HPDE6-E6E7 (cell line): ENCODE measurements around the gene GPX8.

Experiments
- DNase-seq: peaks from one replicate; pipeline ENCODE4 v3.0.0; 2011; ENCODE audit warnings: missing footprints; ENCODE audit errors: extremely low spot score

The GPX8 gene

GRCh38 chr5:55172051-55172899 is 12.3 kb downstream of the GPX8 start:
- DNase-seq: peak; percentile 66

- peak; percentile 79 for DNase-seq
Observed at GRCh38 chr5:55172937-55173686, 13.1 kb downstream of the GPX8 start, which contains the start of gene CDC20B. Gene CDC20B, minus strand, starts transcription at chr5:55173177. Its CDS starts 177 bp downstream, at chr5:55173000.

DNA sequence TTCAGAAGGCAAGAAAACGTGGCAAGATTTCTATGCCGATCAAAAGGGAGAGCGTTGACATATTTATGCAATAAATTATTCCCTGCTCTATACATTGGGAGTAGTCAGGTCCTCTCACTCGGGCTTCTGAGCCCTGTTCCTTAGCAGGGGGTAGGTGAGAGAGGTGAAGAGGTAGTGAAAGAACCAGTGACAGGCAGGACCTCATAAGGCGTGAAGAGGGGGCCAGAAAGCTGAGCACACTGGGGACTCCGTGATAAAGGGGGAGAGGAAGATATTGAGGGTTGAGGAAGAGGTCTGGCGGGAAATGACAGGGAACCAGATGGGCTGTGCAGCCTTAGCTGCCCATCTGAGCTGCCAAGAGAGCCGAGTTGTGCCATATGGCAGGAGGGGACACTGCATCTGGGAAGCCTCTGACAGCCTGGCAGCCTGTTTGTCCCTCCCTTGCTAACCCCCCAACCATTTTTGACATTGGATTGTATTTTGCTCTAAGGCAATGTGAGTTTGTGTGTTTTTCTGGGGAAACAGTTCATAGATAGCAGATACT is 13.8 kb downstream of the GPX8 start:
- no peak for DNase-seq

- no peak for DNase-seq
Observed at GRCh38 chr5:55175781-55176175, 15.8 kb downstream of the GPX8 start.

GRCh38 chr5:55176176-55176818 is 16.3 kb downstream of the GPX8 start:
- no peak for DNase-seq

DNA sequence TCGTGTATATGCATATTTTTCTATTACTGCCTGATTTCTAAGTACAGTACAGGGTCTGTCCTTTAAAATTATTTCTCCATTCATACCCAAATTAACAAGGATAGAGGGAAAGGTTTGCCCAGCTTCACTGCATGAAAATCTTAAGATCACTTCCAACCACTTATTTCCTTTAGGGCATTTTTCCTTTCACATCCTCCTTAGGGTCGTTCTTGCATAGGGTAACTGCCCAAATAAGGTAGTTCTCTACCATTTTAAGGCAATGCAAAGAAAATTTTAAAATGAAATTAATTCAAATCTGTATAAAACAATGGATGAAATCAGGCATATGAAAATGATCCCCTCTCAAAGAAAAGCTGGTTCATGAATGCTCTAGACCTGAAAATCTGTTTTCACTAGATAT is 17.1 kb downstream of the GPX8 start:
- DNase-seq: no peak

DNA sequence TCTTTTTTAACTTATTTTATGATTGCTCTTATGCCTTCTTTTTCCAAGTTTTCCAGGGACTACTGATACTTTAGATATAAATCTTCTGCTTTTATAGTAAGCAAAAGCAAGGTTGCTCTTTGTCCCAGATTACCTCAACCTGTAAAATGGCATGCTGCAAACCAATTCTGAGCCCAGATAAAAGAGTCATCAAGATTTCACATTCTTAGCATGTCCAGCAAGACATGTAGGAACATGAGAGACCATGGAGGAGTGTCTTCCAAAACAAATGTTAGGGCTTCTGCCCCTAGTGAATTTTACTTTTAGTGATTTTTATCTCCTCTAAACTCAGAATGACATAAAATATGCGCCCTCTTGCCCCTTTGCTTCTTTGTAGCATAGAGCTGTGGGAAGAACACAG is 20.0 kb downstream of the GPX8 start:
- no peak for DNase-seq

GRCh38 chr5:55187370-55187769 is 27.4 kb downstream of the GPX8 start:
- DNase-seq: peak; percentile 45

DNA sequence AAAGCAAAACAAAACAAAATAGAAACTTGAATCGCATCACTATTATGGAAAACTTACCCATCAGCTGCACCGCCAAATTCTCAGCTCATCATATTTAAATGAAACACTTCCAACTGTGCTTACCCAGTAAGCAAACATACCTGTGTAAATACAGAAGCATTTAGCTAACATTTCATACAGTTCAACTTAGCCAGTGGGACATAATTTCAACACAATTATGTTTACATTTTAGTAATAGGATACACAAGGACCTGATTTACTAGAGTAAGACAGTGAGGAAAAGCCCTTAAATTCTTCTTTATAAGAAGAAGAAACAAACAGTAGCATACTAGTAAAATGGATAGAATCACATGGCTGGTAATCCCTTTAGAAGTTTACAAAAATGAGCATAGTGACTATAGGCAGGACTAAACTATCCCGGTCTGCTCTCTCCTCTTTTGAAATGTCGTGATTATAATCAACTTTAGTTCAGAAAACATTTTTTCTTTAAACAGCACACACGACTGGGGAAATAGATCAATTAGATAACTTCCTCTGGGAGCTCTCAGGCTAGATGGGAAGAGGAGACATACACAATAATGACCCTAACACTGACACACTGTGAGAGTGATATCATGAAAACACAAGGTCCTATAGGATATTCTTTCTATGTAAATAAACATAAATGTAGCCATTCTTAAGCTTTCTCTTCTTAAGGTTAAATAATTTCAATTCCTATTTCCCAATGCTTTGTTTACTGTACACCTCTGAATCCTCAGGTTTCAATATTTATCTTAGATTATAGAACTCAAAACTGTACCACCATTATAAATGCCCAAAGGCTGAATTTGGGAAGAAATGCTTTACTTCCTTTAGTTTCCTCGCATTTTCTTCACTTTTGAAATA is 28.9 kb downstream of the GPX8 start:
- DNase-seq: no peak

GRCh38 chr5:55191165-55191564 is 31.2 kb downstream of the GPX8 start:
- no peak for DNase-seq

GRCh38 chr5:55205001-55205400 is 45.0 kb downstream of the GPX8 start:
- DNase-seq: no peak

DNA sequence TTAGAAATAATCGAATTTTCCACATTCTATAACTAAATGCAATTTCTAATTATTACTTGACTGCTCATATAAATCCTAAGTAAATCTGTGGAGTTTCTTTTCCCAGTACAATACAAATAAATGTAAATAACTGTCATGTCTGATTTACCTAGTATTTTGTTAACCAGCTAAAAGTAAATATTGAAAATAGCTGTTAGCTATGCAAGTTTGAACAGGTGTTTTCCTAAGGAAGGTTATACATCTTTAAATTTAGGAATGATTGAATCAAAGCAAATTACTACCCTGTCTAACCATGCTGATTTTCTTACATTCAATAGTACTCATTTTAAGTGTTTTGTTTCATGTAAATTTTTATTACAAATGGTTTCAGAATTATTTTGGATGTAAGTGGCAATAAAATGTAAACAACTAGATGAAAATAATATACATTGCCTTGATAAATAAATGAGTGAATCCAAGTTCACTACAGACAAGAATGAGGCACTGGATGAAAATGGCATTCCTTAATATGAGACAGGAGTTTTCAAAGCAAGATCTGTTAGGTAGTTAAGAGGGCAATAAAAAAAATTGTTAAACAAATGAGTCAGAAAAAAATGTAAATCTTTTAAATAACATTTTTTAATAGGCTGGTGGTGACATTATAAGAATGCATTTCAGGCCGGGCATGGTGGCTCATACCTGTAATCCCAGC is 51.4 kb downstream of the GPX8 start:
- DNase-seq: no peak
